ENCODE data around the gene HNRNPK.

- TF ChIP-seq TAF1 (IDR thresholded peaks at IDR 0.05; ENCODE audit: borderline replicate concordance, low read depth, low read length) (no peak), GABPA (IDR thresholded peaks at IDR 0.05; ENCODE audit: low read depth) (no peak), CTCF (IDR thresholded peaks at IDR 0.05) (no peak), REST (IDR thresholded peaks at IDR 0.05; ENCODE audit: low read depth, low read length) (no peak), TCF12 (IDR thresholded peaks at IDR 0.05) (no peak), YY1 (IDR thresholded peaks at IDR 0.05; ENCODE audit: low read depth) (no peak), SIN3A (IDR thresholded peaks at IDR 0.05; ENCODE audit: borderline replicate concordance, low read depth, low read length) (no peak), PBX3 (IDR thresholded peaks at IDR 0.05) (no peak), MAX (IDR thresholded peaks at IDR 0.05; ENCODE audit: low read depth) (no peak), POLR2AphosphoS5 (IDR thresholded peaks at IDR 0.05; ENCODE audit: low read depth, low read length) (no peak)
Measured at GRCh38 chr9:83927591-83927990, 52.4 kb downstream of the HNRNPK start.

Data from SK-N-SH (cell line).